ENCODE measurements around the gene FBXW8. TPM values are rescaled to one million over a fixed set of nuclear protein-coding genes. Genes with fewer than 3 reads are reported as not detected.
A peak's percentile ranks its signal among the peaks of the same experiment; 100 is the strongest.

Gene FBXW8
- total and polyA plus RNA-seq, 5 donors from 2014 or later = 3.6 to 10.4 (median 6.6) TPM

DNA sequence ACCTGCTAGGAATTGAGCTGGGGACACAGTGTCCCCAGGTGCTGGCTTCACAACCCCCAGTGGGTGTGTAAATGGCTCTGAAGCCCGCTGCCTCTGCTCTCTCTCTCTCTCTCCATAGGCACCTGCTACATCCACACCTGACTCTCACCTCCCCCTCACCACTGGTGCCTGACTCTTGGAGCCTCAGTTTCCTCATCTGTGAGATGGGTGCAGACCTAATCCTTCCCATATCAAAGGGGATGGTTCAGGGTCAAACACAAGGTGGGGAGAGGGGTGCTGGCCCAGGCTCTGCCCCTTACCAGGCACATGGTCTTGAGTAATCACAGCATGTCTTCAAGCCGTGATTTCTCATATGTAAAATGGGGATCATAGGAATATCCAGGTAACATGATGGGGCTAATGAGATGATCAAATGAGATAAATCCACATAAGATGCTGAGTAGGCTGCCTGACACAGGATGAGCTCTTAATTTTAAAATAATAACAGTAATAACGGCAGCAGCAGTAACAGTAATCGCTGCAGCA lies 150.9 kb downstream of the FBXW8 start:
- peaks cover 0 to 35% (median 16%) of the 10 kb centered on the region in 4 donors for H3K4me1 Mint-ChIP-seq
- ATAC-seq (ENCODE audit: low read depth in 2 of 2) (no peak), DNase-seq (no peak)
- H3K36me3 ChIP-seq (ENCODE audit: control insufficient read depth, insufficient read depth, low read length) = no peaks in the 10 kb centered on the region
- H3K27me3 ChIP-seq (ENCODE audit: control insufficient read depth, insufficient read depth, low read length) = no peaks in the 10 kb centered on the region
- H3K4me3 ChIP-seq (ENCODE audit: low read depth, low read length) = no peak overlapping the region
- H3K4me1 ChIP-seq (ENCODE audit: control insufficient read depth, insufficient read depth, low read length, poor library complexity, severe bottlenecking) = peaks cover 13% of the 10 kb centered on the region
- H3K27ac ChIP-seq (ENCODE audit: insufficient read depth, low read length, poor library complexity, severe bottlenecking) = no peak overlapping the region
- no peaks in the 10 kb centered on the region for H3K27me3 Mint-ChIP-seq
- peak overlapping the region in 1 of 3 donors; percentile 67 for H3K27ac Mint-ChIP-seq
- H3K36me3 Mint-ChIP-seq = no peaks in the 10 kb centered on the region
- no peaks in the 10 kb centered on the region for H3K9me3 ChIP-seq (ENCODE audit: control insufficient read depth in 2 of 2, low read length in 2 of 2)
- H3K9me3 Mint-ChIP-seq = peaks cover 0 to 1% (median 0%) of the 10 kb centered on the region in 7 donors
- H3K4me3 Mint-ChIP-seq = no peak overlapping the region

DNA sequence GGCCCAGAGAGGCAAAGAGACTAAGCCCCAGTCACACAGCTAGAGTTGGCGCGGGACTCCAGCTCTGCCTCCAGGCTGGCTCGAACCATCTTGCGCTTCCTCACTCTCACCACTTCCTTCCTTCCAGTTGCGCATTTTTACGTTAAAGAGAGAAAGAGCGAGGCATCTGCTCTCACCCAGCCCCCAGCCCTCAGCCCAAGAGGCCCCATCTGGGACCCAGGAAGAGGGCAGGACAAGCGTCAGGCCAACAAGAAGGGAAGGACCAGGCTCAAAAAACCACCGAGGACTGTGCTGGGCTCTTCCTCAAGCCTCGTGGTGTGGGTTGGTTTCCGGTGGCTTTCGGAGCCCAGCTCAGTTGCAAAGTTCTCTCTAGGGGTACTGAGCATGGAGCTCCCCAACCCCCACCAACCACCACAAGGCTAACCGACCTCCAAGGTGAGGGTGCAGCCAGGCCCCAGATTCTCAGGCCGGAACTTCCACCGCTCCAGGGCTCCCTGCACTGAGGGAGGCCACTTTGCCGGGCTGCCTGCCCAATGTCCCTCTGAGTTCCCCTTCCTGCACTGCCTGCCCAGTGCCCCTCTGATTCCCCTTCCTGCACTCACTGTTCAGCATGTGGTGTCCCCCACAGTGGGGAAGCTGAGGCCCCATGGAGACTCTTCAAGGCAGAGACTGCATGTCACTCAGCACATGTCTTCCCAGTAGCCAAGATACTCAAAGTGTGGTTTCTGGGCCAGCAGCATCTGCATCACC lies 152.6 kb downstream of the FBXW8 start:
- Mint-ChIP-seq H3K27me3 (no peaks in the 10 kb centered on the region), H3K36me3 (no peaks in the 10 kb centered on the region), H3K27ac (peak overlapping the region; percentile 74 to 92 (median 90)), H3K9me3 (peaks cover 0 to 1% (median 0%) of the 10 kb centered on the region in 7 donors), H3K4me1 (peaks cover 0 to 35% (median 16%) of the 10 kb centered on the region in 4 donors), H3K4me3 (peak overlapping the region; percentile 17 to 82 (median 74))
- DNase-seq (peak in 2 of 3 donors; percentile 28 to 57), ATAC-seq (ENCODE audit: low read depth in 2 of 2) (peak; percentile 49 to 65)
- no peaks in the 10 kb centered on the region for H3K36me3 ChIP-seq (ENCODE audit: control insufficient read depth, insufficient read depth, low read length)
- H3K4me1 ChIP-seq (ENCODE audit: control insufficient read depth, insufficient read depth, low read length, poor library complexity, severe bottlenecking) = peaks cover 13% of the 10 kb centered on the region
- H3K27ac ChIP-seq (ENCODE audit: insufficient read depth, low read length, poor library complexity, severe bottlenecking) = no peak overlapping the region
- H3K9me3 ChIP-seq (ENCODE audit: control insufficient read depth in 2 of 2, low read length in 2 of 2) = no peaks in the 10 kb centered on the region
- H3K27me3 ChIP-seq (ENCODE audit: control insufficient read depth, insufficient read depth, low read length) = no peaks in the 10 kb centered on the region
- peak overlapping the region; percentile 48 for H3K4me3 ChIP-seq (ENCODE audit: low read depth, low read length)

GRCh38 chr12:117064049-117064448 lies 153.3 kb downstream of the FBXW8 start:
- peaks cover 0 to 1% (median 0%) of the 10 kb centered on the region in 7 donors for H3K9me3 Mint-ChIP-seq
- DNase-seq = no peak
- no peaks in the 10 kb centered on the region for H3K27me3 Mint-ChIP-seq
- no peak for ATAC-seq (ENCODE audit: low read depth in 2 of 2)
- H3K27ac Mint-ChIP-seq = peak overlapping the region; percentile 74 to 92 (median 90)
- no peaks in the 10 kb centered on the region for H3K9me3 ChIP-seq (ENCODE audit: control insufficient read depth in 2 of 2, low read length in 2 of 2)
- no peak overlapping the region for H3K27ac ChIP-seq (ENCODE audit: insufficient read depth, low read length, poor library complexity, severe bottlenecking)
- no peak overlapping the region for H3K4me3 ChIP-seq (ENCODE audit: low read depth, low read length)
- H3K27me3 ChIP-seq (ENCODE audit: control insufficient read depth, insufficient read depth, low read length) = no peaks in the 10 kb centered on the region
- H3K4me1 ChIP-seq (ENCODE audit: control insufficient read depth, insufficient read depth, low read length, poor library complexity, severe bottlenecking) = peaks cover 13% of the 10 kb centered on the region
- no peaks in the 10 kb centered on the region for H3K36me3 ChIP-seq (ENCODE audit: control insufficient read depth, insufficient read depth, low read length)
- peak overlapping the region in 2 of 4 donors; percentile 7 to 30 for H3K4me3 Mint-ChIP-seq
- peaks cover 0 to 35% (median 16%) of the 10 kb centered on the region in 4 donors for H3K4me1 Mint-ChIP-seq
- H3K36me3 Mint-ChIP-seq = no peaks in the 10 kb centered on the region

DNA sequence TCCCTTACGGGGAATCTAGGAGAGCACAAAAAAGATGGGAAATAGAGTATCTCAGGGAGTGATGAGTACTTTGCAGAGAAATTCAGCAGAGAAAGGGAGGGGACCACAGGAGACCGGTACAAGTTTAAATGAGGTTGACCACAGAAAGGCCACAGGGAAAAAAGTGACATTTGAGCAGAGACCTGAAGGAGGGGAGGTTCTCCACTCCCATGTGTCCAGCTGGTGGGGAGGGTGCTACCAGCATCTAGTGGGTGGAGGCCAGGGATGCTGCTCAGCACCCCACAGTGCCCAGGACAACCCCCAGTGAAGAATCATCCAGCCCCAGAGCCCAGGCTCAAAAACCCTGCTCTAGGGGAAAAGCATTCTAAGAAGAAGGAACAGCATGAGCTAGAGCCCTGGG lies 153.8 kb downstream of the FBXW8 start:
- H3K9me3 ChIP-seq (ENCODE audit: control insufficient read depth in 2 of 2, low read length in 2 of 2) = no peaks in the 10 kb centered on the region
- H3K4me1 Mint-ChIP-seq = peaks cover 0 to 35% (median 16%) of the 10 kb centered on the region in 4 donors
- peak overlapping the region in 1 of 4 donors; percentile 7 for H3K4me3 Mint-ChIP-seq

GRCh38 chr12:117067016-117067415 lies 156.3 kb downstream of the FBXW8 start:
- peaks cover 0 to 1% (median 0%) of the 10 kb centered on the region in 7 donors for H3K9me3 Mint-ChIP-seq
- peak overlapping the region in 1 of 4 donors; percentile 6 for H3K4me3 Mint-ChIP-seq
- H3K27ac ChIP-seq (ENCODE audit: insufficient read depth, low read length, poor library complexity, severe bottlenecking) = no peak overlapping the region
- no peak for ATAC-seq (ENCODE audit: low read depth in 2 of 2)
- H3K36me3 ChIP-seq (ENCODE audit: control insufficient read depth, insufficient read depth, low read length) = no peaks in the 10 kb centered on the region
- no peaks in the 10 kb centered on the region for H3K27me3 Mint-ChIP-seq
- no peaks in the 10 kb centered on the region for H3K9me3 ChIP-seq (ENCODE audit: control insufficient read depth in 2 of 2, low read length in 2 of 2)
- H3K4me3 ChIP-seq (ENCODE audit: low read depth, low read length) = no peak overlapping the region
- peaks cover 13% of the 10 kb centered on the region for H3K4me1 ChIP-seq (ENCODE audit: control insufficient read depth, insufficient read depth, low read length, poor library complexity, severe bottlenecking)
- H3K27ac Mint-ChIP-seq = no peak overlapping the region
- no peaks in the 10 kb centered on the region for H3K27me3 ChIP-seq (ENCODE audit: control insufficient read depth, insufficient read depth, low read length)
- no peak for DNase-seq
- H3K36me3 Mint-ChIP-seq = no peaks in the 10 kb centered on the region
- peaks cover 0 to 28% (median 16%) of the 10 kb centered on the region in 4 donors for H3K4me1 Mint-ChIP-seq

More for the DNA sequence above, 153.8 kb downstream of the FBXW8 start:
- Mint-ChIP-seq H3K9me3 (peaks cover 0 to 1% (median 0%) of the 10 kb centered on the region in 7 donors), H3K36me3 (no peaks in the 10 kb centered on the region), H3K27me3 (no peaks in the 10 kb centered on the region), H3K27ac (peak overlapping the region; percentile 74 to 90 (median 77))
- ATAC-seq (ENCODE audit: low read depth in 2 of 2) (no peak), DNase-seq (no peak)
- no peak overlapping the region for H3K4me3 ChIP-seq (ENCODE audit: low read depth, low read length)
- H3K27me3 ChIP-seq (ENCODE audit: control insufficient read depth, insufficient read depth, low read length) = no peaks in the 10 kb centered on the region
- H3K4me1 ChIP-seq (ENCODE audit: control insufficient read depth, insufficient read depth, low read length, poor library complexity, severe bottlenecking) = peaks cover 13% of the 10 kb centered on the region
- no peak overlapping the region for H3K27ac ChIP-seq (ENCODE audit: insufficient read depth, low read length, poor library complexity, severe bottlenecking)
- no peaks in the 10 kb centered on the region for H3K36me3 ChIP-seq (ENCODE audit: control insufficient read depth, insufficient read depth, low read length)

- Mint-ChIP-seq H3K4me3 (peak overlapping the region in 1 of 4 donors; percentile 32), H3K4me1 (peaks cover 0 to 24% (median 15%) of the 10 kb centered on the region in 4 donors), H3K9me3 (peaks cover 0 to 1% (median 0%) of the 10 kb centered on the region in 7 donors), H3K27me3 (no peaks in the 10 kb centered on the region), H3K27ac (no peak overlapping the region), H3K36me3 (no peaks in the 10 kb centered on the region)
- Histone ChIP-seq H3K27me3 (ENCODE audit: control insufficient read depth, insufficient read depth, low read length) (no peaks in the 10 kb centered on the region), H3K4me1 (ENCODE audit: control insufficient read depth, insufficient read depth, low read length, poor library complexity, severe bottlenecking) (peaks cover 11% of the 10 kb centered on the region), H3K4me3 (ENCODE audit: low read depth, low read length) (no peak overlapping the region), H3K27ac (ENCODE audit: insufficient read depth, low read length, poor library complexity, severe bottlenecking) (no peak overlapping the region), H3K36me3 (ENCODE audit: control insufficient read depth, insufficient read depth, low read length) (no peaks in the 10 kb centered on the region), H3K9me3 (ENCODE audit: control insufficient read depth in 2 of 2, low read length in 2 of 2) (no peaks in the 10 kb centered on the region)
- ATAC-seq (ENCODE audit: low read depth in 2 of 2) (no peak), DNase-seq (no peak)
Observed at GRCh38 chr12:117067638-117068037, 156.9 kb downstream of the FBXW8 start.

DNA sequence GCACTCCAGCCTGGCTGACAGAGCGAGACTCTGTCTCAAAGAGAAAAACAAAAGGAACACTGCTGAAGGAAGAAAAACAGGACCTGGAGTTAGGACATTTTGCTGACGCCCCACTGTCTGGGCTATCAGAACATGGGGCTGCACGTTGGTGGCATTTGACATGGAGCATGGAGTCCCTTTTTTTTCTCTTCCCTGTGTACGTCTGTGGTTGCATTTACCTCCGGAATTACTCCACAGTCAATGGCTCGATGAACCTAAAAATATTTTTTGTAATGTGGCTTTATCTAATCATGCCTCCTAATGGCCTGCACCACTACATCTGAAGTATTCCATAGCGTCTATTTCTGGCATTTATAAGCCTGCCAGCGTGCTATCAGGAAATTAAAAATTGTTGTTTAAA lies 157.7 kb downstream of the FBXW8 start:
- peaks cover 2% of the 10 kb centered on the region for H3K4me1 ChIP-seq (ENCODE audit: control insufficient read depth, insufficient read depth, low read length, poor library complexity, severe bottlenecking)
- no peak overlapping the region for H3K4me3 ChIP-seq (ENCODE audit: low read depth, low read length)
- no peak for DNase-seq
- H3K27me3 ChIP-seq (ENCODE audit: control insufficient read depth, insufficient read depth, low read length) = no peaks in the 10 kb centered on the region
- ATAC-seq (ENCODE audit: low read depth in 2 of 2) = no peak
- H3K27ac Mint-ChIP-seq = no peak overlapping the region
- H3K4me1 Mint-ChIP-seq = peaks cover 0 to 16% (median 9%) of the 10 kb centered on the region in 4 donors
- no peaks in the 10 kb centered on the region for H3K9me3 ChIP-seq (ENCODE audit: control insufficient read depth in 2 of 2, low read length in 2 of 2)
- no peak overlapping the region for H3K4me3 Mint-ChIP-seq
- peaks cover 0 to 1% (median 0%) of the 10 kb centered on the region in 7 donors for H3K9me3 Mint-ChIP-seq
- H3K36me3 Mint-ChIP-seq = no peaks in the 10 kb centered on the region
- H3K27me3 Mint-ChIP-seq = no peaks in the 10 kb centered on the region
- no peaks in the 10 kb centered on the region for H3K36me3 ChIP-seq (ENCODE audit: control insufficient read depth, insufficient read depth, low read length)
- no peak overlapping the region for H3K27ac ChIP-seq (ENCODE audit: insufficient read depth, low read length, poor library complexity, severe bottlenecking)
